HCT116 (cell line): ENCODE measurements around the gene PSMC3. TPM values are rescaled to one million over a fixed set of nuclear protein-coding genes. Genes with fewer than 3 reads are reported as not detected.

Experiments used
- ATAC-seq: fragments of 200-7000 bp; cut with Tn5 transposase; 2 replicates; pipeline ENCODE4 v1.9.1; 2020; ENCODE audit warnings: mild to moderate bottlenecking, moderate library complexity
- BruUV-seq: library from RNA; stranded (reverse); fragments of 400-500 nt; replicated peaks from 2 replicates; lab custom pipeline; 2021; lab: Mats Ljungman, UMichigan
- CTCF ChIA-PET: fragments of 300-600 bp; sonication (Branson Sonifier 250); formaldehyde crosslinking; loops from one replicate; lab custom pipeline; 2021; ENCODE audit warnings: antibody characterized with exemption; lab: Charles Lee
- POLR2A ChIA-PET: fragments of 300-600, 350-600 bp; sonication (Branson Sonifier 250); formaldehyde crosslinking; loops from one replicate; lab custom pipeline; 2021; ENCODE audit warnings: antibody characterized with exemption; lab: Charles Lee
- RAD21 ChIA-PET, 2 experiments: fragments of 300-600 bp; sonication (Branson Sonifier 250); formaldehyde crosslinking; loops; one replicate each; lab custom pipeline; 2023; ENCODE audit warnings: low total read pairs in 2 of 2; ENCODE audit not compliant: uncharacterized antibody in 2 of 2, unreplicated experiment in 2 of 2, low non-redundant PET in 1 of 2; lab: Charles Lee
- DNase-seq: peaks from one replicate; pipeline ENCODE4 v3.0.0-alpha.2; 2010; ENCODE audit warnings: low read depth, low spot score
- H2AFZ ChIP-seq: fragments of 200-600 bp; shearing (Covaris generic), sonication (generic); 2 replicates; pipeline ENCODE4 v1.6.1; 2017; ENCODE audit warnings: low read depth, mixed run types, mixed read lengths, antibody characterized with exemption, low read length; ENCODE audit not compliant: poor library complexity, severe bottlenecking
- H3K27ac ChIP-seq: 2 replicates; pipeline ENCODE4 v1.5.1; 2012; ENCODE audit warnings: low read depth, low read length
- H3K27me3 ChIP-seq: fragments of 200-600 bp; sonication (generic); 2 replicates; pipeline ENCODE4 v1.6.1; 2016; ENCODE audit warnings: mixed run types, low read length, mixed read lengths; ENCODE audit not compliant: insufficient read depth
- H3K36me3 ChIP-seq, 2 experiments: fragments of 200-500 bp in 1 of 2; fragments of 200-600 bp in 1 of 2; sonication (Bioruptor generic) in 1 of 2; sonication (generic) in 1 of 2; 2 replicates each; pipeline versions ENCODE4 v1.5.1 to v1.6.1; 2014 to 2016; ENCODE audit warnings: low read length in 2 of 2, inconsistent platforms in 1 of 2, mixed read lengths in 1 of 2, mixed run types in 1 of 2; ENCODE audit not compliant: insufficient read depth in 2 of 2, control insufficient read depth in 1 of 2
- H3K4me1 ChIP-seq, 2 experiments: fragments of 200-600 bp in 1 of 2; sonication (generic) in 1 of 2; 2 replicates each; pipeline versions ENCODE4 v1.5.1 to v1.6.1; 2012 to 2017; ENCODE audit warnings: low read length in 2 of 2, inconsistent platforms in 1 of 2, mild to moderate bottlenecking in 1 of 2, mixed read lengths in 1 of 2, mixed run types in 1 of 2, moderate library complexity in 1 of 2; ENCODE audit not compliant: insufficient read depth in 2 of 2, control insufficient read depth in 1 of 2
- H3K4me2 ChIP-seq: fragments of 200-600 bp; sonication (generic); 2 replicates; pipeline ENCODE4 v1.6.1; 2017; ENCODE audit warnings: mixed run types, low read length, mixed read lengths
- H3K4me3 ChIP-seq, 2 experiments: fragments of 200-600 bp in 1 of 2; sonication (generic) in 1 of 2; replicated peaks in 1 of 2; 2 replicates each; pipeline ENCODE4 v1.5.1; 2011 to 2016; ENCODE audit warnings: low read length in 2 of 2, control low read depth in 1 of 2, low read depth in 1 of 2, mild to moderate bottlenecking in 1 of 2, mixed read lengths in 1 of 2, mixed run types in 1 of 2
- H3K79me2 ChIP-seq: fragments of 200-600 bp; sonication (generic); 2 replicates; pipeline ENCODE4 v1.6.1; 2017; ENCODE audit warnings: mild to moderate bottlenecking, mixed run types, low read length, moderate library complexity, mixed read lengths; ENCODE audit not compliant: insufficient read depth
- H3K9ac ChIP-seq: fragments of 200-600 bp; sonication (generic); 2 replicates; pipeline ENCODE4 v1.6.1; 2016; ENCODE audit warnings: low read length, mixed read lengths
- H3K9me2 ChIP-seq: fragments of 200-600 bp; sonication (generic), shearing (Covaris generic); 2 replicates; pipeline ENCODE4 v1.6.1; 2017; ENCODE audit warnings: mixed run types, mild to moderate bottlenecking, moderate library complexity; ENCODE audit not compliant: insufficient read depth
- H3K9me3 ChIP-seq, 2 experiments: fragments of 200-500 bp in 1 of 2; fragments of 200-600 bp in 1 of 2; sonication (Bioruptor generic) in 1 of 2; sonication (generic) in 1 of 2; 2 replicates each; pipeline ENCODE4 v1.6.1; 2014 to 2017; ENCODE audit warnings: low read length in 2 of 2, mixed read lengths in 2 of 2, inconsistent platforms in 1 of 2, low read depth in 1 of 2, mild to moderate bottlenecking in 1 of 2, mixed run types in 1 of 2, moderate library complexity in 1 of 2; ENCODE audit not compliant: control insufficient read depth in 1 of 2, insufficient read depth in 1 of 2
- H4K20me1 ChIP-seq: fragments of 200-600 bp; sonication (generic), shearing (Covaris generic); 2 replicates; pipeline ENCODE4 v1.6.1; 2017; ENCODE audit warnings: mixed run types, mild to moderate bottlenecking, moderate library complexity; ENCODE audit not compliant: insufficient read depth
- EZH2 ChIP-seq: fragments of 200-600 bp; sonication (generic); IDR thresholded peaks from 2 replicates; pipeline ENCODE4 v1.6.1; 2017; ENCODE audit warnings: antibody characterized with exemption, mixed run types
- JUND ChIP-seq: IDR thresholded peaks from 2 replicates; pipeline ENCODE4 v1.6.1; 2012
- POLR2AphosphoS5 ChIP-seq: IDR thresholded peaks from 2 replicates; pipeline ENCODE4 v1.6.1; 2011; ENCODE audit warnings: mild to moderate bottlenecking, low read depth, low read length, moderate library complexity
- REST ChIP-seq: IDR thresholded peaks from 2 replicates; pipeline ENCODE4 v1.6.1; 2012; ENCODE audit warnings: low read depth
- YY1 ChIP-seq: IDR thresholded peaks from 2 replicates; pipeline ENCODE4 v1.6.1; 2011; ENCODE audit warnings: low read length, low read depth, moderate library complexity, mild to moderate bottlenecking; ENCODE audit not compliant: insufficient replicate concordance; ENCODE audit errors: extremely low read depth
- ZBTB33 ChIP-seq: IDR thresholded peaks from 2 replicates; pipeline ENCODE4 v1.6.1; 2011; ENCODE audit warnings: mild to moderate bottlenecking, low read length, moderate library complexity; ENCODE audit not compliant: insufficient replicate concordance; ENCODE audit errors: extremely low read depth
- intact Hi-C: fragments of 100-400 bp; cut with micrococcal nuclease; formaldehyde crosslinking; loops from 2 replicates; pipeline ENCODE4 v1.10.0; 2022
- total RNA-seq: library from RNA; stranded (reverse); gene quantifications from one replicate; pipeline ENCODE4 v1.2.1, GENCODE V29; 2021; ENCODE audit not compliant: unreplicated experiment

PSMC3 gene
- total RNA-seq, 1 experiment from 2014 or later: 155 TPM

- peaks cover 0 to 4% of the 10 kb centered on the region in 2 experiments; a peak in 1 of 4 replicates for H3K4me1 ChIP-seq
- H2AFZ ChIP-seq: no peak overlapping the region
- no peak overlapping the region for H3K9ac ChIP-seq
- ChIA-PET POLR2A (no interaction called here), CTCF (no interaction called here), RAD21 (no interaction called here)
- intact Hi-C loops: loop anchor here (10.0 kb wide), 1 partner anchor 146 kb away; no protein-coding TSS in a partner anchor
- H3K9me2 ChIP-seq: no peaks in the 10 kb centered on the region
- no peaks in the 10 kb centered on the region for H3K27me3 ChIP-seq
- H4K20me1 ChIP-seq: peaks cover 5% of the 10 kb centered on the region
- peaks cover 46% of the 10 kb centered on the region for H3K79me2 ChIP-seq
- no peak overlapping the region for H3K4me3 ChIP-seq
- BruUV-seq: TSS peak; percentile 12
- H3K36me3 ChIP-seq: peaks cover 30 to 51% of the 10 kb centered on the region in 2 experiments
- H3K4me2 ChIP-seq: no peak overlapping the region
- H3K9me3 ChIP-seq: no peaks in the 10 kb centered on the region
- no peak overlapping the region for H3K27ac ChIP-seq
- no peak for DNase-seq
- TF ChIP-seq JUND (no peak), EZH2 (no peak), YY1 (no peak), ZBTB33 (no peak), POLR2AphosphoS5 (no peak), REST (no peak)
- no peak for ATAC-seq
Measured at GRCh38 chr11:47468598-47469214, 42.5 kb upstream of the PSMC3 start.
